Fibroblast of skin of right biceps (primary cell): Measurements from ENCODE around the gene GPC1.
A peak's percentile ranks its signal among the peaks of the same experiment; 100 is the strongest.

Source experiments
- DNase-seq: peaks from one replicate; pipeline ENCODE4 v3.0.0-alpha.2; 2013

The GPC1 gene

DNA sequence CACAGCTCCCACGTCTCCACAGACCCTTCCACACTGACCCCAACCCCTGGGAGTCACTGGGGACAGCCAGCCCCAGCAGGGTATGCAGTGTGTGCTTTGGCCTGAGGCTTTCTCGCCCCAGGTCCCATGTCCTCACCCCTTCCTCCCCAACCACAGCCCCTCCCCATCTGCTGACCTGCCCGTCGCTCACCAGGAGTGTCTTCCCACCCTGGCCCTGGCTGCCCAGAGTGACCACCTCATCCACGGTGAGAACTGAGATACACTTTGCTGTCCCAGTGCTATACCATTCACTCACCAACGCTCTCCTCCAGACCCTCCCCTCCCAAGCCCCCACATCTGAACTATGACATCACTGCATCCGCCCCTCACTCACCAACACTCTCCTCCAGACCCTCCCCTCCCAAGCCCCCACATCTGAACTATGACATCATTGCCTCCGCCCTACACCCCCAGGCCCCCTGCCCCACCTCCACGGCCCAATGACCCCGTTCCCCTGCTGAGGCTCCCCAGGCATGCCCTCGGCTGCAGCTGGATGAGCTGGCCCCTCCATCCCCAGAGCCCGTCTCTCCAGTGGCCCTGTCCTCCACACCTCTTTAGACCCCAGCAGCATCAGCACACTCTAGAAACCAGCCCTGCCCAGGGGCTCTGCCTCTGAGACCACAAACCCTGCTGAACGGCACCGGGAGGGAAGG lies 67.1 kb downstream of the GPC1 start:
- no peak for DNase-seq

DNA sequence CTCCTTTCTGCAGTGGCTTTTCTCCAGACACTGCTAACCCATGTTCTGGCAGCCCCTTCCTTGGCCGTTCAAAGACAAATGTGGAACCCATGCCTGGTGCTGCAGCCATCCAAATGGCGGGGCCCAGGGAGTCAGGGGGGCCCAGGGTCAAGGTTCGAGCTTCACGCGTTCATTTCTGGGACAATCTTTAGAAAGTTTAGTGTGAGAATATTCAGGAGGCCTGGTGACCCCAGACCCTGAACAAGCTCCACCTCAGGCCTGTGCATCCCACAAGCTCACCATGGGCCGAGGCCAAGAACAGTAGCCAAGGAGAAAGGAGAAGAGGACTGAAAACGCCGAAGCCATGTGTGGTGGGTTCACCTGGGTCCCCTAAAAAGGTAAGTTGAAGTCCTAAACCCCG lies 67.9 kb downstream of the GPC1 start:
- no peak for DNase-seq

DNA sequence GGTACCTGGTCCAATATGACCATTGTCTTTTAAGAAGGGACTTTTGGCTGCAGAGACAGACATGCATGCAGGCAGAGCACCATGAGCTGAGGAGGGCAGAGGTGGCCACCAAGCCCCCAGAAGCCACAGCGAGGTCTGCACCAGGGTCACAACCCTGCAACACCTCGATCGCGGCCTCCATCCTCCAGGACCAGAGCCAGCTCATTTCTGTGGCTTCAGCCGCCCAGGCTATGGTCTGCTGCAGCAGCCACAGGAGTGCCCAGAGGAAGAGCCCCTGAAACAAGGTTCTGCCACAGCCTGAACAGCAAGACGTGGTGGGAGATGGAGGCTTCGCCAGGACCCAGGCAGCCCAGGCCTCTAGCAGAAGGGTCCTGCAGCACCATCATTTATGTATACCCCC lies 68.4 kb downstream of the GPC1 start:
- DNase-seq = no peak

DNA sequence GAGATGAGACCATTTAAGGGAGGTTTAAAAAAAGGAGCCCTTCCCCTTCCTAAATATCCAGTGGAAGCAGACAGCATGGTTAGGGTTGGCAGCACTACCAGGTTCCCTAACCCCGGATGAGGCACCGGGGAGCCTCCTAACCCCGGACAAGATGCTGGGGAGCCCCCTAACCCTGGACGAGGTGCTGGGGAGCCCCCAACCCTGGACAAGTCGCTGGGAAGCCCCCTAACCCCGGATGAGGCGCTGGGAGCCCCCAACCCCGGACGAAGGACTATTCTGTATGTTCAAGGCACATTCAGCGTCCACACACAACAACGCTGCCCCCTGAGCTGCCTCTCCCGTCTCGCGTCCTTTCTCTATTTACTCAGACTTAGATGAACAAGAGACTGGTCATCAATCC lies 70.4 kb downstream of the GPC1 start:
- DNase-seq = no peak

DNA sequence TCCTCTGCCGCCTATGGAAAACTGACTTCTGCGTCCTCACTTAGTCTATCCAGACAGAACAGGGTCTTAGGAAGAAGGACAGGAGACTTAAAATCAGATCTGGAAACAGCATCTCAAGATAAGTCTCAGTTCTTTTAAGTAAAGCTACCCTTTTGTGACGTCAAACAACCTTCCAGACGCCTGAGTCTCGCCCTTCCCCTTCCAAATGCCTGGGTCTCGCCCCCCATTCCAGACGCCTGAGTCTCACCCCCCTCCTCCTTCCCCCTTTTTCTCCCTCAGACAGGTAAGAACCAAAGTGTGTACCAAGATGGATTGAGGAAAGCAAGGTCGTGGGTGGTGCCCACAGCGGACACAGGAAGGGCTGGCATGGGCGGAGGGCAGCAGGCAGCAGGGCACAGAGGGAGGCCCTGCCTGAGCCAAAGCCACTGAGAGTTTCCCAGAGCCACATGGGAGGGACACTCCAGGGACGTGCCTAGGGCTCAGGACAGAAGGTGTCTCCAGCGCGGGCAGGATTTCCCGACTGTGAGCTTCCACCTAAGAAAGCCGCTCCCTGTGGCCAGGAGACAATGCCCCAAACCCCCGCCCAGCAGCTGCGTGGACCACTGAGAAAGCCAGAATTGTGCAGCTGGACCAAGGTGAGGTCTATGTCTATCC lies 71.1 kb downstream of the GPC1 start:
- no peak for DNase-seq

DNA sequence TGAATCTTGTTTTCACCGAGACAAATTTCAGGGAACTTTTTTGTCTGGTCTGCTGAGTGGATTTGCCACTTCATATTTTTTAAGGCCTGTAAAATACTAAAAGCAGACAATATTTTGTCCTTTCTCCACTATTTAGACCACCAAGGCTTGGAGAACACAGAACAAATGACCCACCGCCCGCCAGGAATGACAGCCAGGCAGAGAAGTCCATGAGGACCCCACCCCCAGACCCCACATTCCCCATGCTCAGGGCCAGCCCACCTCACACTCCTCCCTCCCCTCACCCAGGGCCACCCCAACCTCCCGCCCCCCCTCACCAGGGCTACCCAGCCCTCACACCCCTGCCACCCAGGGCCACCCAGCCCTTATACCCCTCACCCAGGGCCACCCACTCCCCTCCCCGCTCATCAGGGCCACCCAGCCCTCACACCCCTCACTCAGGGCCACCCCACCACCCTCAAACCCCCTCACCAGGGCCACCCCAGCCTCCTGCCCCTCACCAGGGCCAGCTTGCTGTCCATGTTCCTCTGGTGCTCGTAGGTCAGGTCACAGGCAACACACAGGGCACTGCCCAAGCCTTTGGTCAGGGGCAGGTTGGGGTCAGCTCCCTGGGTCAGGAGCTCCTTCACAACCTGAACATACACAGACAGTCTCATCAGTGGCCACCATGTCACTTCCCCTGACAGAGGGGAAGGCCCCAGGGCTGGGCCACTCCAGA lies 71.8 kb downstream of the GPC1 start:
- no peak for DNase-seq

DNA sequence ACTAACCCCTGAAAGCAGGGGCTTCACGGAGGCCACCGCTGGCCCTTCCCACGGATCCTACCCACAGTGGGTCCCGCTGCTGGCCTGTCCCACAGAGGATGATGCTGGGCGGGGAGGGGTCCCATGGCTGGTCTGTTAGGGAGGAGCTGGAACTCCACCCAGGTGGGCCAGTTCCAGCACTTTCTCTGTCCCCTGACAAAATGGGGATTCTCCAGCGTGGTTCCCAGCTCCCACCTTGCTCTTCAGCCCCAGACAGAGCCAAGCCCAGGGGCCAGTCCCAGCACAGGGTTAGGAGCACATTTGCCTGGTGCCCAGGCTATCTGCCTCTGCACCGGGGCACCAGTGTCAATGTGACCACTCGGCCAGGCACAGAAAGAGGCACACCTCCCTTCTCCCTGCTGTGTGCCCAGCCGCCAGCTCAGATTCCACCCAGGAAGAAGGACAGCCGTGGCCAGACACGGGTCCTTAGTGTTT lies 72.4 kb downstream of the GPC1 start:
- no peak for DNase-seq

DNA sequence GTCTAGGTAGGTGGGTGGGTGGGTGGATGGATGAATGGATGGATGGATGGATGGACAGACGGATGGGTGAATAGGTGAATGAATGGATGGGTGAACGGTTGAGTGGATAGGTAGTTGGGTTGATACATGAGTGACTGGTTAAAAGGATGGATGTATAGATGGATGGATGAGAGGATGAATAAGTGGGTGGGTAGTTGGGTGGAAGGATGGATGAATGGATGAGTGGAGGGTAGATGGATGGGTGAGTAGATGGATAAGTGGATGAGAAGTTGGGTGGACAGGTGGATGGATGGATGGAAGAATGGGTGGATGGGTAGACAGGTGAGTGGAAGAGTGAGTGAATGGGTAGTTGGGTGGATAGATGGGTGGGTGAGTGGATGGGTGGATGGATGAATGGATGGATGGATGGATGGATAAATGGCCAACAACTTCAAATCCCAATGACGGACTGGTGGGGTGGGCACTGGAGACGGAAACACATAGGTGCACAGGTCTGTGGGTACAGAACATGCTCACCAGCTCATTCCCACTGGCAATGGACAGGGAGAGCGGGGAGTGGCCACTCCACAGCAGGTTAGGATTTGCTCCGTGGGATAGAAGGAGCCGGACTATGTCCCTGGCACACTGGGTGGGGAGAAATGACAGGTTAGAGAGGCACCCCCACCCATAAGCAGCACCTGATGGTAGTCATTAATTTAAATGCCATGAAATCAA lies 73.5 kb downstream of the GPC1 start:
- DNase-seq = no peak

DNA sequence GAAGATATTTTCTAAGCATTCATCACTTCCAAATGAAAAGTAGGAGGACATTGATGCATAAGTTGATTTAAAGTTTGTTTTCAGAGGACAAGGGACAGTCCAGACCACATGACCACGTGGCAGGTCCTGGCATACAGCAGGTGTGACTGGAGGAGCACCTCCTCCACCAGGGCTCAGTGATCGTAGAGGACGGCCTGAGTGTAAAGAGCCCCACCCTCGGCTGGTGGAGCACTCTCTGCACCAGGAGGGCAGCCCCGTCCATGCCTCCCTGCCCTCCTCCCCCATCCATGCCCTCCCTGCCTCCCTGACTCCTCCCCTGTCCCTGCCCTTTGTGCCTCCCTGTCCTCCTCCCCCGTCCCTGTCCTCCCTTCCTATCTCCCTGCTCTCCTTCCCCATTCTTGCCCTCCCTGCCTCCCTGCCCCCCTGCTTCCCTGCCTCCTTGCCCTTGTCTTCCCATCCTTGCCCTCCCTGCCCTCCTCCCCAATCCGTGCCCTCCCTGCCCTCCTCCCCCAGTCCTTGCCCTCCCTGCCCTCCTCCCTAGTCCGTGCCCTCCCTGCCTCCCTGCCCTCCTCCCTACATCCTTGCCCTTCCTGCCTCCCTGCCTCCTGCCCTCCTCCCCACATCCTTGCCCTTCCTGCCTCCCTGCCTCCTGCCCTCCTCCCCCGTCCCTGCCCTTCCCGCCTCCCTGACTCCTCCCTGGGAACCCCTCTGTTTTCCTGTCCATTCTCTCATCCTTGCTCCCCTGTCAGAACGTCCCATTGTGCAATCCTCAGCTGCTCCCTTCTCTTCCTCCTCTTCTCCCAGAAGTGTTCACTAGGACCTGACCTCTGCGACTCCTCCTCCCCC lies 74.4 kb downstream of the GPC1 start:
- DNase-seq = no peak

DNA sequence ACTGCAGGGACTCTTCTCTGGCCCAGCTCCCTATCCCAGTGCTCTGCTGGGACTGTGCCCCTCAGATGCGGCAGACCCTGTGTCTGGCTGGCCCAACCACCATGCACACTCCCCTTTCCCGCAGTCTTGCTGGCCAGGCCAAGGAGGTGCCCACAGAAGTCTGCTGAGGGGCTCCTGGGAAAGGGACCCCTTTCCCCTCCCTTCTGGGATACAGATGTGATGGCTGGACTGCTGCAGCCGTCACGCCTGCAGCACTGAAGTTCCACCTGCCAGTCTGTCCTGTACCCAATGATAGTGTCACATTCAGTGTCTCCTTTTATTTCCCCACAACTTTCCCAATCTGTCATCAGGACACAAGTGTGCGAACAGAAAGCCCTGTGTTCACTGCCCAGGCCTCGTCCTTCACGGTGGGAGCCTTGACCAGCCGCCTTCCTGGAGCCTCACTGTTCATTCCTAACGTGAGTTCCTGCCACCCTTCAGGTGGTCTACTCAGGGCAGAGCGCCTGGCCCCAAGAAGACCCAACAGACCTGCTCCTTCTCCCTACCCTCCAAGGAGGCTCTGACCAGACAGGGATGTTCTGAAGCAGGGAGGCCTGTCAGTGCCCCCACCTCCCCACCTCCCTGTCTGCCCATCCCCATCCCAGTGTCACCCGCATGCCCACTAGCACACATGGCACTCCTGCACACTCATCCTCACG lies 75.2 kb downstream of the GPC1 start:
- no peak for DNase-seq

DNA sequence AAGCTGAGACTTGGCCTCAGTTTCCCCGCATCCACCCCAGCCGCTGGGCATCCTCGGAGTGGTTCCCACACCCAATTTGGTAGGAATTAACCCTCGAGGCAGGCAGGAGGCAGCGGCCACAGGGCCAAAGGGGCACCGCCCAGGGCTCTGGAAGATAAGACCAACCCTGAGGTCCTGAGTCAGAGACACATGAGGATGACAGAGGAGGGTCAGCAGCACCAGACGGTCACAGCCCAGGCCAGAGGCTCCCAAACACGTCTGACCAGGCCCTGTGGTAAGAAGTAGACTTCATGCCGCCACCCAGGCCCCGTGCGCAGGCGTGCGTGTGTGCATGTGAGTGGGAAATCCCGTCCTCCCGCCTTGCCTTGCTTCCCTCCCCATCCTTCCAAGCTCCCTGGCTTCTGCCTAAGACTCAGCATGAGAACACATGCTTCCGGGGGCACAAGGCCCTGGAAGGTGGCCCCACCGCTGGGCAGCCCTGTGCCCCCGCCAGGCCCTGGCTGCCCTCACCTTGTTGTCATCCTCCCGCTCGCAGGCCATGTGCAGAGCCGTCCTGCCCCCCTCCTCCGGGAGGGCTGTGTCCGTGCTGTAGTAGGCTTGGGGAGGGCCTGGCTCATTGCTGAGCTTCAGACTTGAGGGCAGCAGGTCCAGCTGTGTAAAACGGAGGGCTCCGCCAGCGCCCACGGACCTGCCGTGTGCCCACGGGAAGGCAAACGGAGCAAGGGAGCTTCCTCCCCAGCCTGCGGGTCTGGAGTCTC lies 76.1 kb downstream of the GPC1 start:
- DNase-seq = no peak

DNA sequence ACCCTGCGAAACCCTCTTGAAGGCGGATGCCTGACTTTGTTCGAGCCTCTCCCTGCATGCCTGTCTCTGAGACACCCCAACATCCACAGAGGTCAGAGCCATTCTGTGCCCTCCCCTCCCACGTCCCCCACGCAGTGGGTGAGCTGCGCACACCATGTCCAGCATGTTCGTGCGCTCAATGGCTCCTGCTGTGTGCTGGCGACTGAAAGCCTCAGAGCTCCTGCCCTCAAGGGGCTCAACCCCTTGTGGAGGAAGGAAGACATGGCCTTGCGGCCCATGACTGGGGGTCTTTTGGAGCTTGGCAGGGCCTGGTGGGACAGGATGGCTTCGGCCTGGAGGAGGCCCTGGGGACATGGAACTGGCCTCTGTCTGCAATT lies 76.6 kb downstream of the GPC1 start:
- DNase-seq = no peak

DNA sequence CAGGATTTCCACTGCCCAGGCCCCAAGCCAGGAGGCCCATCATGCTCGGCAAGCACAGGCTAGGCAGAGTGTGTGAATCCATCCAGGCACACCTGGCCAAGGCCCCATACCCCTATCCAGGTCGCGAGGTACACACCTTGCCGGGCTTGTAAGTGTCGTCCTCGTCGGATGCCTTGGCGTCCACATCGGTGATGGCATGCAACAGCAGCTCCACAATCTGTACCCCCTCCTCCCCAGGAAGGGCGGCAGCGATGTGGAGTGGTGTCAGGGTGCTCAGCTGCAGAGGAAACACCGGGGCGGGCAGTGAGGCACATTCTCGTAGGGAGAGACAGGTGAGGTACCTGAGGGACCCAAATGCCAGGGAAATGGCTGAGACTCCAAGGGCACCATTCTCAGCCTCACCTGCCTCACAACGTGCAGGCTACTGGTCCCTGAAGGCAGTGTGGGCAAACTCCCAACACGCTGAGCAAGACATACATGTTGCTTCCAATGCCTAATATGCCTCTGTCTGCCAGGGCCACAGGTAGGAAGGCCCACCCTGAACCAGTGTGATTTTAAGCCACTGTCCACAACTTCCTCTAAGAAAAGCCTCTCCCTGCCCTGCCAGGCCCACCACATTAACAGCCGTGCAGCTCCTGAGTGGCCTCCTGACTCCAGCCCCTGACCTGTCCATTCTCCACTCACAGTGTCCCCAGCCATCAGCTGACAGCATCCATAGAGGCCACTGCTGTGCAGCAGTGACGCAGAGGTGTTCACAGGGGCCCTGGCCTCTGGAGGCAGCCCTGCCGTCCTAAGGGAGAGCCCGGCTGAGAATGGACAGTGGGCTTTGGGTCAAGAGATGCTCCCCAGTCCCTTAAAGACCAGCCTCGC lies 77.4 kb downstream of the GPC1 start:
- DNase-seq = no peak

DNA sequence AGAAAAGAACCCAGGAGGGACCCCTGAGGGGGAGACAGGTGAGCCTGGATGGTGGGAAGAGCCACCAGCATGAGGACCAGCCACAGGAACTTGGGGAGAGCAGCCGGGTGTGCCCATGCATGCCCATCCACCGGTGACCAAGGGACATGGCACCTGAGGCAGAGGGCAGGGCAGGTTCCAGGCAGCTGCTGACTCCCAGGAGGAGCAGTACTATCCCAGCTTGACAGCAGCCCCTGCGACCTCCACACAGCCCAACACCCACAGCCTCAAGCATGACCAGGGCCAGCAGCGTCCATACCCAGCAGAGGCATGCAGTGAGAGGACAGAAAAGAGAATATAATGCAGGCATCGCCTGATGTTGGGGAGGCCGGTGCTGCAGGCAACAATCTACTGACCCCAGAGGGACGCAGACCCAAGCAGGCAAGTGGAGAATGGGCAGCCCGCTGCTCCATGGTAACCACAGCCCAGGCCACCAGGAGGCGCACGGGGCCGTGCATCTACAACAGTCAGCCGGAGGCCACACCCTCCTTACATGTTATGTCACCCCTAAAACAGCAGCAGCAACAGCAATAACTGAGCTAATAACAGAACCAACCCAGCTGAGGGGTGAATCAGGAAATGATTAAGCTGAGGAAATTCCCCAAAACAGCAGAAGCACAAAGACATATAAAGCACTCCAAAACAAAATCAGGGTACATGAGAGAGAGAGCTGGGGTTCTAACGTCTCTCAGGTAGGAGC lies 78.3 kb downstream of the GPC1 start:
- DNase-seq = peak; percentile 71

DNA sequence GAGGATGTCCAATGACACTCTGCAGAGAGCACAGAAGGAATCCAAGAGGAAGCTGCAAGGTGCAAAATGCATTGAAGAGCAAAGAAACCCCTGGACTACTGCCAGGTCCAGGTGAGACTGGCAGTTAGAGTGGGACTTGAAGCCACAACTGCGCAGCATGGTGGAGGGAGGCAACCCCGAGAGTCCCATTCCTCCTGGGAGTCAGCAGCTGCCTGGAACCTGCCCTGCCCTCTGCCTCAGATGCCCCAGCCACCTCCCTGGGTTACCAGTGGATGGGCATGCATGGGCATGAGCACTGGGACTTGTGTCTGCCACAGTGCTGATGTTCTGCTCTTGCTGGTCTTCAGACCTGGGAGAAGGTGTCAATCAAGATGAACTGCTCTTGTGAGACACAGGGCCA lies 79.2 kb downstream of the GPC1 start:
- DNase-seq = no peak

DNA sequence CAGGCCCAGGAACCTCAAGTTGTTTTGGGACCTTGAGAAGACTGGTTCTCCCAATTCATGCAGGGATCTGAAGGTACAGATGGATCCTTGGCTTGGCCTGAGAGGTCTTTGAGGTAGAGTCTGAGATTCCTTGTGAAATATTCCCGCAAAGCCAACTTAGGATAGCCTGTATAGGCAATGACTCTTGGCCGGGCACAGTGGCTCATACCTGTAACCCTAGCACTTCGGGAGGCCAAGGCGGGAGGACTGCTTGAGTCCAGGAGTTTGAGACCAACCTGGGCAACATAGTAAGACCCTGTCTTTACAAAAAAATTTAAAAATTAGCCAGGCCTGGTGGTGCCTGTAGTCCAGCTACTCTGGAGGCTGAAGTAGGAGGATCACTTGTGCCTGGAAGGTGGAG lies 81.9 kb downstream of the GPC1 start:
- DNase-seq = no peak
